Endothelial cell of umbilical vein (primary cell): ENCODE data around the gene ZNF385C. TPM values are rescaled to one million over a fixed set of nuclear protein-coding genes. Genes with fewer than 3 reads are reported as not detected.
"Not testable (repeated sequence)": the region's sequence is repeated elsewhere in the genome, so short reads cannot be mapped to it uniquely, and the experiment has no call there.

Experiments used
- BruUV-seq: library from RNA; stranded (reverse); fragments of 400-500 nt; replicated peaks from 2 replicates; lab custom pipeline; 2021; lab: Mats Ljungman, UMichigan
- CTCF ChIA-PET: fragments of 300-600, 350-600 bp; sonication (Branson Sonifier 250); formaldehyde crosslinking; loops from one replicate; lab custom pipeline; 2021; ENCODE audit warnings: antibody characterized with exemption, inconsistent platforms; lab: Charles Lee
- POLR2A ChIA-PET: fragments of 300-600, 350-600 bp; sonication (Branson Sonifier 250); formaldehyde crosslinking; loops from one replicate; lab custom pipeline; 2021; ENCODE audit warnings: antibody characterized with exemption, inconsistent platforms; lab: Charles Lee
- DNase-seq: peaks from one replicate; pipeline ENCODE4 v3.0.0-alpha.2; 2011; ENCODE audit warnings: low read depth, low spot score
- FAIRE-seq: peaks from 2 replicates; lab custom pipeline; 2011; peaks lifted over from hg19 to GRCh38; lab: Jason Lieb, UNC
- H2AFZ ChIP-seq: 2 replicates; pipeline ENCODE4 v1.6.0; 2012; ENCODE audit warnings: low read depth, low read length, control low read depth, inconsistent platforms
- H3K27ac ChIP-seq: 2 replicates; pipeline ENCODE4 v1.5.1; 2011; ENCODE audit warnings: low read depth, mild to moderate bottlenecking, control low read depth, low read length, moderate library complexity; ENCODE audit not compliant: insufficient read depth
- H3K27me3 ChIP-seq, 2 experiments: 2 replicates each; pipeline versions ENCODE4 v1.6.0 to v1.6.1; 2011; ENCODE audit warnings: low read length in 2 of 2, mixed read lengths in 1 of 2; ENCODE audit not compliant: control insufficient read depth in 2 of 2, insufficient read depth in 2 of 2
- H3K36me3 ChIP-seq, 2 experiments: 2 replicates in 1 of 2; 3 replicates in 1 of 2; pipeline ENCODE4 v1.5.1; 2011; ENCODE audit warnings: low read length in 2 of 2, mild to moderate bottlenecking in 1 of 2, moderate library complexity in 1 of 2; ENCODE audit not compliant: control insufficient read depth in 2 of 2, insufficient read depth in 2 of 2; ENCODE audit errors: extremely low read depth in 1 of 2
- H3K4me1 ChIP-seq: 3 replicates; pipeline ENCODE4 v1.5.1; 2011; ENCODE audit warnings: mild to moderate bottlenecking, low read length; ENCODE audit not compliant: control insufficient read depth, insufficient read depth; ENCODE audit errors: extremely low read depth
- H3K4me2 ChIP-seq: 2 replicates; pipeline ENCODE4 v1.6.1; 2011; ENCODE audit warnings: low read length, control low read depth, mixed read lengths; ENCODE audit not compliant: insufficient read depth
- H3K4me3 ChIP-seq, 3 experiments: fragments of 200-600 bp in 1 of 3; sonication (generic), shearing (Covaris generic) in 1 of 3; replicated peaks in 1 of 3; 2 replicates each; pipeline ENCODE4 v1.5.1; 2011 to 2016; ENCODE audit warnings: control low read depth in 3 of 3, low read length in 3 of 3, mild to moderate bottlenecking in 2 of 3, inconsistent platforms in 1 of 3, low read depth in 1 of 3, moderate library complexity in 1 of 3; ENCODE audit not compliant: insufficient read depth in 1 of 3
- H3K79me2 ChIP-seq: 2 replicates; pipeline ENCODE4 v1.6.0; 2012; ENCODE audit warnings: low read length, inconsistent platforms; ENCODE audit not compliant: control insufficient read depth, insufficient read depth
- H3K9ac ChIP-seq: replicated peaks from 2 replicates; pipeline ENCODE3; 2011; ENCODE audit warnings: low read length, control low read depth; ENCODE audit not compliant: insufficient read depth; ENCODE audit errors: extremely low read depth
- H3K9me1 ChIP-seq: replicated peaks from 3 replicates; pipeline ENCODE4 v1.6.0; 2011; ENCODE audit warnings: mild to moderate bottlenecking, low read length; ENCODE audit not compliant: control insufficient read depth, insufficient read depth; ENCODE audit errors: extremely low read depth
- H3K9me3 ChIP-seq: replicated peaks from 2 replicates; pipeline ENCODE4 v1.5.1; 2012; ENCODE audit warnings: low read length, inconsistent platforms; ENCODE audit not compliant: control insufficient read depth, insufficient read depth
- H4K20me1 ChIP-seq: replicated peaks from 2 replicates; pipeline ENCODE3; 2011; ENCODE audit warnings: mild to moderate bottlenecking, low read length; ENCODE audit not compliant: control insufficient read depth, insufficient read depth; ENCODE audit errors: extremely low read depth
- CTCF ChIP-seq, 2 donors: IDR thresholded peaks; 1 replicate in 1 of 2; 2 replicates in 1 of 2; pipeline ENCODE4 v1.5.1; 2011; ENCODE audit warnings: low read length in 2 of 2, mild to moderate bottlenecking in 2 of 2, moderate library complexity in 2 of 2, control low read depth in 1 of 2, inconsistent platforms in 1 of 2, low read depth in 1 of 2; ENCODE audit not compliant: insufficient read depth in 1 of 2; ENCODE audit errors: extremely low read depth in 1 of 2
- EZH2 ChIP-seq: IDR thresholded peaks from 2 replicates; pipeline ENCODE4 v1.6.1; 2012; ENCODE audit warnings: borderline replicate concordance, low read depth, mild to moderate bottlenecking, moderate library complexity, low read length, inconsistent platforms; ENCODE audit not compliant: severe bottlenecking
- FOS ChIP-seq: IDR thresholded peaks from 2 replicates; pipeline ENCODE4 v1.6.1; 2011; ENCODE audit warnings: mild to moderate bottlenecking, low read length, moderate library complexity, borderline replicate concordance; ENCODE audit not compliant: insufficient read depth
- GATA2 ChIP-seq: IDR thresholded peaks from 2 replicates; pipeline ENCODE4 v1.7.0; 2011; ENCODE audit warnings: low read depth, mild to moderate bottlenecking, moderate library complexity, mixed read lengths, low read length; ENCODE audit not compliant: insufficient read length, insufficient read depth
- JUN ChIP-seq: IDR thresholded peaks from 2 replicates; pipeline ENCODE4 v1.6.1; 2011; ENCODE audit warnings: borderline replicate concordance, low read depth; ENCODE audit not compliant: insufficient read length, insufficient read depth
- MAX ChIP-seq: IDR thresholded peaks from 2 replicates; pipeline ENCODE4 v1.6.1; 2011; ENCODE audit not compliant: insufficient read depth, insufficient read length
- MYC ChIP-seq: IDR thresholded peaks from one replicate; pipeline ENCODE4 v1.6.1; 2011; ENCODE audit warnings: mild to moderate bottlenecking, low read depth, low read length
- POLR2A ChIP-seq: IDR thresholded peaks from 2 replicates; pipeline ENCODE4 v1.6.1; 2012; ENCODE audit warnings: low read depth, mild to moderate bottlenecking, control low read depth, low read length
- POLR2AphosphoS5 ChIP-seq: IDR thresholded peaks from 2 replicates; pipeline ENCODE4 v1.6.1; 2012; ENCODE audit warnings: low read depth, mild to moderate bottlenecking, control low read depth, low read length, moderate library complexity; ENCODE audit not compliant: insufficient read depth
- dilution Hi-C: fragments of 300-500 bp; cut with MboI; formaldehyde crosslinking; loops from one replicate; pipeline ENCODE4 v1.15.0; 2019; ENCODE audit warnings: low sequenced_read_pairs; ENCODE audit not compliant: extremely low pct_ligation_motif_present
- intact Hi-C: fragments of 100-400 bp; cut with micrococcal nuclease; formaldehyde crosslinking; loops from one replicate; pipeline ENCODE4 v1.10.0; 2022
- polyA plus RNA-seq, 4 experiments: library from polyadenylated mRNA; depleted of rRNA in 3 of 4; stranded (reverse) in 3 of 4; unstranded in 1 of 4; fragments of >200 nt; gene quantifications; 2 replicates each; pipeline versions ENCODE4 v1.2.1 to v1.2.3, GENCODE V29; 2011 to 2012; ENCODE audit warnings: missing spikeins in 1 of 4
- total RNA-seq: library from RNA; stranded (reverse); gene quantifications from 2 replicates; pipeline ENCODE4 v1.2.3, GENCODE V29; 2021

ZNF385C gene
- total and polyA plus RNA-seq, 2 donors (not counting 3 experiments of a cell fraction or from before 2014, with no cell fraction given) = 0.07 TPM; not detected in 1

- H3K9me1 ChIP-seq = no peaks in the 10 kb centered on the region
- dilution Hi-C loops = no loop called here
- DNase-seq (peak; percentile 37), FAIRE-seq (peak; percentile 69)
- no peaks in the 10 kb centered on the region for H3K36me3 ChIP-seq
- peak overlapping the region; percentile 98 for H3K9ac ChIP-seq
- H3K4me2 ChIP-seq = peak overlapping the region; percentile 69
- peak overlapping the region; percentile 39 for H2AFZ ChIP-seq
- H3K27ac ChIP-seq = peak overlapping the region; percentile 88
- BruUV-seq = no TSS peak
- peaks cover 70% of the 10 kb centered on the region for H3K79me2 ChIP-seq
- H3K4me1 ChIP-seq = peaks cover 16% of the 10 kb centered on the region
- ChIA-PET CTCF (interaction anchor here (1.8 to 3.4 kb wide), 3 partner anchors 9 to 84 kb away, joined by 5 to 13 read pairs (median 9); no protein-coding TSS in a partner anchor), POLR2A (no interaction called here)
- H3K4me3 ChIP-seq = peak overlapping the region; percentile 69 to 96 (median 96)
- TF ChIP-seq GATA2 (no peak), JUN (no peak), FOS (no peak), CTCF (IDR thresholded peaks at IDR 0.05; ENCODE audit: extremely low read depth in 1 of 2, insufficient read depth in 1 of 2, low read depth in 1 of 2, low read length in 2 of 2) (no peak), MYC (no peak), POLR2A (no peak), MAX (no peak), EZH2 (no peak), POLR2AphosphoS5 (no peak)
- intact Hi-C loops = loop anchor here (2.0 to 5.0 kb wide), 2 partner anchors 49 to 84 kb away; partner anchors contain the start of gene CNP
- H3K27me3 ChIP-seq = no peaks in the 10 kb centered on the region
- no peaks in the 10 kb centered on the region for H3K9me3 ChIP-seq
- H4K20me1 ChIP-seq = no peaks in the 10 kb centered on the region
Measured at GRCh38 chr17:42016411-42016831, 81.9 kb downstream of the ZNF385C start.

- dilution Hi-C loops, H3K4me2 ChIP-seq, H3K9ac ChIP-seq, H3K36me3 ChIP-seq, H3K9me1 ChIP-seq, H3K27me3 ChIP-seq, CTCF ChIA-PET, H3K9me3 ChIP-seq, POLR2A ChIA-PET, H4K20me1 ChIP-seq, H3K27ac ChIP-seq, H3K4me3 ChIP-seq, H2AFZ ChIP-seq, BruUV-seq, DNase-seq, intact Hi-C loops, FAIRE-seq: not testable (repeated sequence)
- Histone ChIP-seq H3K4me1 (peaks cover 24% of the 10 kb centered on the region), H3K79me2 (peaks cover 81% of the 10 kb centered on the region)
Measured at GRCh38 chr17:42013740-42014139, 84.5 kb downstream of the ZNF385C start.
